K562 (cell line): Measurements from ENCODE around the gene ST6GALNAC1. TPM values are rescaled to one million over a fixed set of nuclear protein-coding genes. Genes with fewer than 3 reads are reported as not detected.

Source experiments
- ARNT ChIP-seq, 2 experiments: fragments of 450-650 bp; IDR thresholded peaks; 2 replicates each; pipeline ENCODE4 v1.6.1; 2016; ENCODE audit warnings: mild to moderate bottlenecking in 1 of 2
- CREB1 ChIP-seq, 2 experiments: sonication (generic) in 1 of 2; formaldehyde crosslinking in 1 of 2; IDR thresholded peaks; 2 replicates each; pipeline versions ENCODE4 v1.6.1 to v1.8.0; 2012 to 2022; ENCODE audit warnings: inconsistent platforms in 1 of 2, mild to moderate bottlenecking in 1 of 2, missing genetic modification reagents in 1 of 2, moderate library complexity in 1 of 2
- CTCF ChIP-seq, 3 experiments: IDR thresholded peaks in 2 of 3; conservative IDR thresholded peaks in 1 of 3; 2 replicates each; pipeline ENCODE4 v1.5.1; 2011 to 2012; ENCODE audit warnings: low read length in 3 of 3, mild to moderate bottlenecking in 3 of 3, control low read depth in 2 of 3, improper control_type of control experiment in 1 of 3, inconsistent platforms in 1 of 3, low read depth in 1 of 3, mixed read lengths in 1 of 3, moderate library complexity in 1 of 3; ENCODE audit not compliant: insufficient read depth in 2 of 3
- CUX1 ChIP-seq: fragments of 200-800 bp; sonication (Bioruptor generic); IDR thresholded peaks from 2 replicates; pipeline ENCODE4 v1.6.1; 2016; ENCODE audit warnings: missing genetic modification characterization, missing compliant biosample characterization
- CXXC5 ChIP-seq: fragments of 250-450 bp; sonication (Bioruptor Pico); IDR thresholded peaks from 2 replicates; pipeline ENCODE4 v1.8.0; 2022; ENCODE audit warnings: inconsistent platforms, mild to moderate bottlenecking, moderate library complexity
- DMBX1 ChIP-seq: fragments of 250-450 bp; sonication (Bioruptor Pico); IDR thresholded peaks from 2 replicates; pipeline ENCODE4 v1.8.0; 2022; ENCODE audit warnings: inconsistent platforms, mild to moderate bottlenecking, moderate library complexity, borderline replicate concordance
- EHMT2 ChIP-seq: fragments of 450-650 bp; IDR thresholded peaks from 2 replicates; pipeline ENCODE4 v1.6.1; 2018; ENCODE audit warnings: antibody characterized with exemption
- ELF2 ChIP-seq: fragments of 250-450 bp; sonication (Bioruptor Pico); IDR thresholded peaks from 2 replicates; pipeline ENCODE4 v1.5.0; 2021; ENCODE audit warnings: mild to moderate bottlenecking
- FOXJ3 ChIP-seq: sonication (generic); formaldehyde crosslinking; IDR thresholded peaks from 2 replicates; pipeline ENCODE4 v1.4.0; 2020; ENCODE audit warnings: mild to moderate bottlenecking, missing genetic modification reagents
- NFE2 ChIP-seq: IDR thresholded peaks from 2 replicates; pipeline ENCODE4 v1.6.1; 2014; ENCODE audit warnings: antibody characterized with exemption, low read depth
- PHB ChIP-seq: fragments of 250-450 bp; sonication (Bioruptor Pico); IDR thresholded peaks from 2 replicates; pipeline ENCODE4 v1.5.0; 2021
- POLR2G ChIP-seq: fragments of 200-400 bp; formaldehyde crosslinking; IDR thresholded peaks from 2 replicates; pipeline ENCODE4 v1.6.1; 2017; ENCODE audit warnings: low read depth, mild to moderate bottlenecking, antibody characterized with exemption, low read length, moderate library complexity
- SUPT5H ChIP-seq: fragments of 450-650 bp; IDR thresholded peaks from 2 replicates; pipeline ENCODE4 v1.6.1; 2016
- WHSC1 ChIP-seq: IDR thresholded peaks from one replicate; pipeline ENCODE4 v1.6.1; 2012; ENCODE audit warnings: low read length, control low read depth, inconsistent platforms
- ZNF436 ChIP-seq: fragments of 250-450, 450-650 bp; sonication (Bioruptor Pico); formaldehyde crosslinking; IDR thresholded peaks from 2 replicates; pipeline ENCODE4 v1.7.0; 2020; ENCODE audit warnings: mild to moderate bottlenecking
- ZNF592 ChIP-seq: fragments of 450-650 bp; IDR thresholded peaks from 2 replicates; pipeline ENCODE4 v1.6.1; 2017; ENCODE audit warnings: antibody characterized with exemption, mild to moderate bottlenecking
- polyA plus RNA-seq, 8 experiments: library from polyadenylated mRNA; depleted of rRNA in 4 of 8; stranded (reverse) in 5 of 8; unstranded in 3 of 8; fragments of >200 nt; fragmentation: Nextera tagmentation in 2 of 8; fragmentation: Illumina TruSeq in 1 of 8; extraction: Ambion mirVana in 2 of 8; extraction: Trizol in 1 of 8; gene quantifications; 2 replicates each; pipeline versions ENCODE4 v1.2.1 to v1.2.3, GENCODE V29; 2011 to 2014; ENCODE audit warnings: inconsistent platforms in 1 of 8, missing spikeins in 1 of 8
- total RNA-seq, 7 experiments: library from RNA; depleted of rRNA in 6 of 7; stranded (reverse); fragments of >200 nt in 6 of 7; fragmentation: Illumina TruSeq in 2 of 7; extraction: Trizol in 2 of 7; gene quantifications; 2 replicates each; pipeline versions ENCODE4 v1.2.1 to v1.2.3, GENCODE V29; 2011 to 2021; ENCODE audit warnings: low replicate concordance in 1 of 7

Gene ST6GALNAC1
- total and polyA plus RNA-seq, 9 of the 15 experiments (the other 6 are each of a cell fraction or from before 2014, with no cell fraction given) = 20.6 to 68.4 (median 50.5) TPM

GRCh38 chr17:76623271-76624146, 20.0 kb downstream of the ST6GALNAC1 start (continued):
- no peak; the same call in 1 of the 2 replicates for TF ChIP-seq ZNF592
- TF ChIP-seq CTCF (IDR thresholded peaks at IDR 0.05 in 2 of 3, conservative IDR thresholded peaks at IDR 0.05 in 1 of 3; ENCODE audit: insufficient read depth in 2 of 3, low read depth in 1 of 3, low read length in 3 of 3) = peak; percentile 91 to 94 (median 93)
- TF ChIP-seq FOXJ3 (CRISPR knock-in tag) = no peak
- TF ChIP-seq CUX1 (CRISPR knock-in tag) = no peak
- 0 out of 4 replicates have a peak, but pooled peaks of 1 of the 2 experiments have one; percentile 39 for TF ChIP-seq ARNT (IDR thresholded peaks at IDR 0.05)
- TF ChIP-seq CXXC5 = 0 out of 2 replicates have a peak, but pooled peaks have one; percentile 26
- peak; percentile 51 for TF ChIP-seq SUPT5H
- TF ChIP-seq POLR2G = peak; percentile 76
- TF ChIP-seq WHSC1 = no peak
- TF ChIP-seq ZNF436 (CRISPR knock-in tag) = no peak; the same call in 1 of the 2 replicates
- TF ChIP-seq EHMT2 = no peak
- TF ChIP-seq NFE2 = peak; percentile 69
- TF ChIP-seq CREB1 (IDR thresholded peaks at IDR 0.05) = 0 out of 2 replicates have a peak, but pooled peaks have one; percentile 16
- no peak for TF ChIP-seq CREB1 (CRISPR knock-in tag; IDR thresholded peaks at IDR 0.05)
- no peak for TF ChIP-seq DMBX1 (CRISPR knock-in tag)
- TF ChIP-seq ELF2 = peak; percentile 31; the same call in 1 of the 2 replicates
- 0 out of 2 replicates have a peak, but pooled peaks have one; percentile 16 for TF ChIP-seq PHB (CRISPR knock-in tag)
